ENCODE results near the gene SORBS2. TPM values are rescaled to one million over a fixed set of nuclear protein-coding genes. Genes with fewer than 3 reads are reported as not detected.

Gene SORBS2
- total RNA-seq, 1 experiment from 2014 or later, result 9.7 TPM

DNA sequence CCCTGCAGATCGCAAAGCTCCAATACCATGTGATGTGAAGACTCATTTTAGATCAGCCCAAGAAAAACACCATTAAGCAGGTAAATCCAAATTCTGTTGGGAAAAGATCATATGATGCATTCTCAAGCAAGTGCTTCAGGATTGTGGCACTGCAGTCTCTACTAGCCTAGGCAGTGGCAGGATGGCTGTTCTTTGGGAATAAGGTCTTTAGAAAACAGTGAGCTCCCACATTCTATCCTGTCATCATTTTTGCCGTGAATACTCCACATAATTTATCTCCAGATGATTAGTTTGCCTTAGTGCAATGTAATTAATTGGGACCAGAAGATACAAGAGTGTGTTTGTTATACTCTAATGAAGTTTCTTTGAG is 18.9 kb downstream of the SORBS2 start:
- H3K27ac Mint-ChIP-seq, result no peak overlapping the region
- no peak overlapping the region for H3K4me2 ChIP-seq (ENCODE audit: insufficient read depth, insufficient read length, low read length)
- no CpG with 5 or more reads among the region's 2 CpGs for WGBS (ENCODE audit: extremely low coverage, insufficient read length, low lambda C conversion rate)

More for the DNA sequence above, 18.9 kb downstream of the SORBS2 start:
- Histone ChIP-seq H3K18ac (ENCODE audit: insufficient read length, low read depth, low read length) (no peak overlapping the region), H2BK12ac (ENCODE audit: insufficient read length, low read depth, low read length) (no peak overlapping the region), H2BK120ac (ENCODE audit: low read depth, low read length, poor library complexity, severe bottlenecking) (no peak overlapping the region), H3K79me2 (ENCODE audit: insufficient read depth, low read length) (no peaks in the 10 kb centered on the region), H2AFZ (ENCODE audit: low read length) (no peak overlapping the region), H3K79me1 (ENCODE audit: insufficient read depth, low read depth, low read length, poor library complexity, severe bottlenecking) (no peaks in the 10 kb centered on the region), H3K9ac (ENCODE audit: extremely low read depth, insufficient read length, low read length) (no peak overlapping the region), H3T11ph (ENCODE audit: low read length) (no peak overlapping the region), H2AK5ac (ENCODE audit: insufficient read length, low read length) (no peak overlapping the region), H3K27me3 (ENCODE audit: insufficient read depth, low read length) (no peaks in the 10 kb centered on the region), H3K56ac (ENCODE audit: insufficient read length, low read depth, low read length) (no peak overlapping the region), H3K27ac (ENCODE audit: insufficient read length, low read depth, low read length) (no peak overlapping the region), H4K20me1 (ENCODE audit: control insufficient read depth, insufficient read depth, insufficient read length) (no peaks in the 10 kb centered on the region), H3K23me2 (ENCODE audit: insufficient read length, low read depth, low read length, poor library complexity, severe bottlenecking) (no peaks in the 10 kb centered on the region), H3K4ac (ENCODE audit: low read depth, low read length) (no peak overlapping the region), H2BK5ac (ENCODE audit: insufficient read length, low read length) (no peak overlapping the region), H3K23ac (ENCODE audit: insufficient read length, low read depth, low read length) (no peak overlapping the region), H3K9me3 (ENCODE audit: control insufficient read depth, low read depth, low read length) (no peaks in the 10 kb centered on the region), H4K8ac (replicated peaks; ENCODE audit: insufficient read length, low read depth, low read length) (no peak overlapping the region), H4K91ac (ENCODE audit: insufficient read length, low read depth, low read length) (no peak overlapping the region), H2BK15ac (ENCODE audit: low read depth, low read length) (no peak overlapping the region), H3K14ac (ENCODE audit: insufficient read depth, low read length) (no peak overlapping the region), H2BK20ac (ENCODE audit: low read depth, low read length, poor library complexity, severe bottlenecking) (no peak overlapping the region), H4K5ac (ENCODE audit: insufficient read length, low read depth, low read length) (no peak overlapping the region), H3K4me1 (ENCODE audit: insufficient read depth, low read length) (no peaks in the 10 kb centered on the region)
- H3K4me1 Mint-ChIP-seq, result peaks cover under 1 to 3% of the 10 kb centered on the region in 2 experiments; a peak in 3 of 4 replicates
- H3K4me3 Mint-ChIP-seq, result no peak overlapping the region
- H3K9me3 Mint-ChIP-seq, result no peaks in the 10 kb centered on the region
- no peaks in the 10 kb centered on the region; a peak in 1 of 7 replicates for H3K36me3 Mint-ChIP-seq (ENCODE audit: insufficient read depth in 1 of 3, low read depth in 3 of 3)
- no peak for DNase-seq
- TF ChIP-seq CTCF (conservative IDR thresholded peaks at IDR 0.05), result no peak
- no peaks in the 10 kb centered on the region for H3K27me3 Mint-ChIP-seq (ENCODE audit: low read depth)
